Measurements from ENCODE around the gene MYADM.

Gene MYADM

DNA sequence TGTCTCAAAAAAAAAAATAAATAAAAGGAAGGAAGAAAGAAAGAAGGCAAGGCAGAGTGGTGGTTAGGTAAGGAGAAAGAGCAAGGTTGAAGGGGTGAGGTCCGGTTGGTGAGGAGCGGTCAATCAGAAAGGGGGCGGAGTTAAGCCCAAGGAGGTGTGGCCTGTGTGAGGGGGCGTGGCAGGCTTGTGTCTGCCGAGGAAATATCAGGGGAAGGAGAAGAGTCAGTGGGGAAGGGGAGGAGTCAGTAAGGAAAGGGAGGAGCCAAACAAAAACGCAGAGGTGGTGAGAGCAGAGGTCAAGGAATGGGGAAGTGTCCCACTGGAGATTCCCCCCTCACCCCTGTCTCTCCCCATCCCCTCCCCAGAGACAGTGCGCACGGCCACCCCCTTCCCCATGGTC is 47.3 kb downstream of the MYADM start:
- no peak for DNase-seq (ENCODE audit: low read depth in 2 of 2)

DNA sequence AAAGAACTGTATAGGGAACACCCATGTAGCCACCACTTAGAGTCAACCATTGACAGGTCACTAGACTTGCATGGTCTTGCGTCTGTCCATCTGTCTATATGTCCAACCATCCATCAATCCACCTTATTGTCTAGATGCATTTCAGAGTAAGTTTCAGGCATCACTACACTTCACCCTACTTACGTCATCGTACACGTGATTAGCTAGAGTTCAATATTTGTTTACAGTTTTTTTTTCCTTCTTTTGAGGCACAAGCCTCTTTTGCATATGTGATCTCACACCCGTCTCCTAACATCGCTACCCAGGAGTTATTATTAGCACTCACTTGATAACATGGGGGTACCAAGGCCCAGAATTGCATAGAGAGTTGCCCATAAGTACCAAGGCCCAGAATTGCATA is 48.3 kb downstream of the MYADM start:
- no peak for DNase-seq (ENCODE audit: low read depth in 2 of 2)

DNA sequence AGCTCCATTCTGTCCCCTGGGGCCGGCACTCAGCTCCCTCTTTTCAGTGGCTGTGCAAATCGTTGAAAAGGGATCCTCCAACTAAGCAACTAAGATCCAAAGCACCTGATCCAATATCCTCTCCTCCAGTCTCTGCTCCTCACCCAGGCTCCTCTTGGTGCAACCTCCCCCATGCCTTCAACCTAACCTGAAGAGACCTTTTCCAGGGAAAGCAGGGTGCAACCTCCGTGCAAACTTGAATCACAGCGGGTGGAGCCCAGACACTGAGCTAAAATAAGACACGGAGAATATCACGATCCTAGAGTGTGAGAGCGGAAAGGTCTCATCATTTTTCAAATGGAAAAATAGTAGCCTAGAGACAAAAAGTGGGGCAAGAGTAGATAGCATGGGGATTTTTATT is 49.7 kb downstream of the MYADM start:
- DNase-seq (ENCODE audit: low read depth in 2 of 2), result no peak
